ENCODE measurements around the gene KIAA0930.

The KIAA0930 gene

GRCh38 chr22:45237065-45237990 is 3.4 kb downstream of the KIAA0930 start:
- no peak for DNase-seq (ENCODE audit: low spot score)

- DNase-seq (ENCODE audit: low spot score) = no peak
These were observed 4.8 kb downstream of the KIAA0930 start for GRCh38 chr22:45235851-45236342.

GRCh38 chr22:45235101-45235777 is 5.5 kb downstream of the KIAA0930 start:
- DNase-seq (ENCODE audit: low spot score) = no peak

GRCh38 chr22:45233827-45234226 is 6.9 kb downstream of the KIAA0930 start:
- DNase-seq (ENCODE audit: low spot score) = no peak

GRCh38 chr22:45233386-45233785 is 7.3 kb downstream of the KIAA0930 start:
- DNase-seq (ENCODE audit: low spot score) = no peak

- DNase-seq (ENCODE audit: low spot score) = no peak
These were observed 9.4 kb downstream of the KIAA0930 start for GRCh38 chr22:45231293-45231692.

- DNase-seq (ENCODE audit: low spot score) = no peak
These were observed 10.5 kb downstream of the KIAA0930 start for GRCh38 chr22:45230026-45230721.

GRCh38 chr22:45229181-45229580 is 11.5 kb downstream of the KIAA0930 start:
- DNase-seq (ENCODE audit: low spot score) = no peak

- DNase-seq (ENCODE audit: low spot score) = no peak
These were observed 12.3 kb downstream of the KIAA0930 start for GRCh38 chr22:45228401-45228754.

- no peak for DNase-seq (ENCODE audit: low spot score)
These were observed 12.9 kb downstream of the KIAA0930 start for GRCh38 chr22:45227645-45228400.

- DNase-seq (ENCODE audit: low spot score) = no peak
These were observed 14.0 kb downstream of the KIAA0930 start for GRCh38 chr22:45226503-45227186.

GRCh38 chr22:45225732-45226502 is 14.8 kb downstream of the KIAA0930 start:
- DNase-seq (ENCODE audit: low spot score) = no peak

GRCh38 chr22:45224988-45225731 is 15.5 kb downstream of the KIAA0930 start:
- DNase-seq (ENCODE audit: low spot score) = no peak

GRCh38 chr22:45224331-45224730 is 16.4 kb downstream of the KIAA0930 start:
- no peak for DNase-seq (ENCODE audit: low spot score)

- no peak for DNase-seq (ENCODE audit: low spot score)
These were observed 17.2 kb downstream of the KIAA0930 start for GRCh38 chr22:45223304-45224117.

- no peak for DNase-seq (ENCODE audit: low spot score)
These were observed 19.5 kb downstream of the KIAA0930 start for GRCh38 chr22:45221201-45221600.

GRCh38 chr22:45218976-45219375 is 21.7 kb downstream of the KIAA0930 start:
- no peak for DNase-seq (ENCODE audit: low spot score)

GRCh38 chr22:45217806-45218205 is 22.9 kb downstream of the KIAA0930 start:
- DNase-seq (ENCODE audit: low spot score) = no peak

GRCh38 chr22:45217345-45217744 is 23.3 kb downstream of the KIAA0930 start:
- no peak for DNase-seq (ENCODE audit: low spot score)
